HG03521 (cell line): Measurements from ENCODE around the gene IL21R.

ENCODE experiments used
- ATAC-seq: cut with Tn5 transposase; IDR thresholded peaks from one replicate; pipeline ENCODE4 v1.9.1; 2021; ENCODE audit warnings: mild to moderate bottlenecking, moderate library complexity; ENCODE audit not compliant: unreplicated experiment

IL21R gene

DNA sequence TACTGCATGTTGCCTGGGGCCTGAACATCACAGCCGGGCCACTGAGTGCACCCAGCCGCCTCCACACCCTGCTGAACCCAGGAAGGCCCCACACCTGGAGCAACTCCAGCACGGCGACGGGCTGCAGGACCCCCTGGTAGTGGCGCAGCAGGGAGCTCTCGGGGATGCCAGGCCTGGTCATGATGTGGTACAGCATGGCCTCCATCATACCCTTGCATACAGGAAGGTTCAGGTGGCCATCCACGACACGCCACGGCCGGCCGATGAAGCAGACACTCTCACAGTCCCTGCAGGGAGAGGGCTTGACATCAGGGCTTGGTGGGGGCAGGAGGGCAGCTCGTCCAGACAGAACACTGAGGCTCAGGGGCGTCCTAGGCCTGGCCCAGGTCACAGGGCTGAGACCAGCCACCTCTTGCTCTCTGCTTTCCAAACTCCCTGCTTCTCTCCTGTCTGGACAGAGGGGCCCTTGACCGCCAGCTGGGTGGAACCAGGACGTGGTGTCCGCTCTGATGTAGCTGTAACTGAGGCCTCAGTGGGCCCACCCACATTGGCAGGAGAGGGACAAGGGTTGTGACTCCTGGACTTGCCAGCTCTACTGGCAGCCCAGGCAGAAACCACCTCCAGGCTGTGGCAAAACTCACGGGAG lies 60.3 kb downstream of the IL21R start:
- ATAC-seq, result no peak

DNA sequence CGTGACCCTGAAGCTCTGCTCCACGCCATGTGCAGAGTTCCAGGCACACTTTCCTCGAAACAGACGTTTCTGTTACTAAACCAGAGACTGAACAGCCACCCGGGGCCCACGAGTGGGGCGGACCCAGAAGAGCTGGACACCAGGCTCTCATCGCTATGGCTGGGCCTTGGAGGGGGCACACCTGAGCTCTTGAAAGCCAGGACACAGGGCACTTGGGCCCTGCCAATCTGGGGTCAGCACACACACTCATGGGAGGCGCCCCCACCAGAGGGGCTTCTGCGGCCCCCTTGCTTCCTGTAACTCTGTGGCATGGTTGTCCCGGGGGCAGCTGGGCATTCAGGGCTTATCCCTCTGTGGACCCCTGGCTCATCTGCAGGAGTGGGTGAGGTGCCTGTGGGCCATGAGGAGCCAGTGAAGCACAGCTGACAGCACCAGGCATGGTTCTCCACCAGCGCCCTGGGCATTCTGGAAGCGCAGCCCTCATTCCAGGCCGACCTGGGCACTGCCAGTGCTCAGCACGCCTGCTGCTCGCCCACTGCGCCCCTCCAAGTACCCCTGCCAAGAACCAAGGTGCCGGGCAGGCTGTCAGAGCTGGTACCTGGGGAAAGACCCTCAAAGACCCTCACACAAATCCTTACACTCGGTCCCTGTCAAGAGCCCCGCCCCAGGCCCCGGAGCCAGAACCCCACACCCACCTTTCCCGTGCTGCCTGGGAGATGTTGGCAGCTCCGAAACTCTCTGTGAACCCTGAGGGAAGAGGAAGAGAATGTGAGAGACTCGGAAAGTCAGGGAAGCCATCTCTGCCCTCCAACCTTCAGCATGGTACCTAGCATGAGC lies 61.1 kb downstream of the IL21R start:
- ATAC-seq, result no peak

DNA sequence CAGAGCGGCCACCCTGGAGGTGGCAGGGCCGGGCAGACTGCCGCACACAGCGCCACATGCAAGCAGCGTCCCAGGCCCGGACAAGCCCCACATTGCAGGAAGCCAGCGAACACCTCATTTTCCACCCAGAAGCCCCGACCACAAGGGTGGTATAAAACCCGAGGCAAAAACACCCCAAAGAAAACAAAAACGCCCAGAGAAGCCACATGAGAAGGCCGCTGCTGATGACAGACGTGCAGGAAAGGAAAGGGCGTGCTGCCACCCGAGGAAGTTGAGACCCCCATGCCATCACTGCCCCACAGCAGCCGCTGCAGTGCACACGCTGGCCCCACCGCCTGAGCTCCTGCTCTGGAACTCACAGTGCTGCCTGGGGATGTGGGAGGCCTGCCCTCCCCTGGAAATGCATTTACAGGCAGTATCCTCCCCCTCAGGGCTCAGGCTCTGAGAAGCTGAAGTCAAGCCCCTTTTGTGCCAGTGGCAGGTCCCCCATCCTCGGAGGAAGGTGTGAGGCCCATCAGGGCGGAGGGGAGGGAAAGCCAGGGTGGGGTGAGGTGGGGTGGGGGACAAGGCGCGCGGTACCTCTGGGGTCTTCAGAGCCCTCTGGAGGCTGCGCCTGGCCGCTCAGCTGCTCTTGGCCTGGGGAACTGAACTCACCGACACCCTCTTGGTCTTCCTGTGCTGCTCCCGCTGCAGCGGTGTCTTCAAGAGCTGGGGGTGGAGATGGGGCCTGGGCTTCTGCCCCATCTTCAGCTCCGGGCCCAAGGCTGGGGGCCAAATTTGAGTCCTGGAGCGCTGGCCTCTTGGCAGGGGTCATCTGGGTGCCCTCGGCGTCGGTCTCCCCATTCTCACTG lies 62.0 kb downstream of the IL21R start:
- ATAC-seq, result no peak

DNA sequence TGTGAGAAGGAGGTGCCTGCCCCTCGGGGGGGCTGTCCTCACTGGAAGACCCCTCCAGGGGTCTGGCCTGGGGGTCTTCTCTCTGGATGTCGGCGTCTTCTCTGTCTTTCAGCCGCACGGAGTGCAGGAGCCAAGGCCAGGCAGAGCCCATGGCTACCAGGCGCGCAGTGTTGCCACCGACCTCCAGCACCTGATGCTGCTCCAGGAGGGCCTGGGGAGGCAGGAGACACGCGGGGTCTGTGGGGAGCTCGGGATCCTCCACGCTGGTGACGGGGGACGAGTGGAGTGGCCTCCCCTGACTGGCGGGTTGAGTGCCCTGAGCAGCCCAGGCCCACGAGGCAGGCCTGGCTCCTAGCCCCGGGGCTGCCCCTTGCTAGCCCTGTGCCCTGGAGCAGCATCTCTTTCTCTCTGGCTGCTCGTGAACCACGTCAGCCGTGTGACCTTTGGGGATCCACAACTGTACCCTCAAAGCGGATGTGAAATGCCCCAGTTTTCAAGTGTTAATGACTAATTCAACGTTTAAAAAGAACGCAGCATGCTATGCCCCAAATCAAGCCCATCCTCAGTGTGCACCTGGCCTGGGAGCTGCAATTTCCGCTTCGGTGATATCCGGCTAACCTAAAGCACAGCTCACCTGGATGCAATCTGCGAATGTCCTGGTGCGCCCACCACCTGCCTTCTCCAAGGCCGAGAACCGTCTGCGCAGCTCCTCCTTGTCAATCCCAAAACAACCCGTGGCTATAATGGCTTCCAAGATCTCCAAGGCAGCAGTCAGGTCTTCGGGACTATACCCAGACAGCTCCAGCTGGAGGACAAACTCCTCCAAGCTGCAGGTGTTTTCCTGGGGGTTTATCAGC lies 62.9 kb downstream of the IL21R start:
- ATAC-seq, result no peak

DNA sequence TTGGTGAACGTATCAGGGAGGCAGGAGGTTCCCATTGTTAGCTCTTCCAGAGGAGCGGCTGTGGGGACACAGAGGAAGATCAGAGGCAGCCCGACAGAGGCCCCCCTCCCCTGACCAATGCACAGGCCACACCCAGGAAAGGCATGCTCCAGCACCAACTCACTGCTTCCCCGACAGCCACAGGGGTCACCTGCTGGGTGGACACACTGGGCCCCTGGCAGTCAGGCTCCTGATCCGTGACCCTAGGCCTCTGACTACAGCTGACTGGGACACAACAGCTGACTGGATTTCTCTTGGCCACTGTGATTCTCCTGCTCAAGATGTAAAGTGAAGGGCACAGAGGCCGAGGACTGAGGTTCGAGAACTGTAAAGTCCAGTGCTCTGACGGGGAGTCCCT lies 63.5 kb downstream of the IL21R start:
- no peak for ATAC-seq

DNA sequence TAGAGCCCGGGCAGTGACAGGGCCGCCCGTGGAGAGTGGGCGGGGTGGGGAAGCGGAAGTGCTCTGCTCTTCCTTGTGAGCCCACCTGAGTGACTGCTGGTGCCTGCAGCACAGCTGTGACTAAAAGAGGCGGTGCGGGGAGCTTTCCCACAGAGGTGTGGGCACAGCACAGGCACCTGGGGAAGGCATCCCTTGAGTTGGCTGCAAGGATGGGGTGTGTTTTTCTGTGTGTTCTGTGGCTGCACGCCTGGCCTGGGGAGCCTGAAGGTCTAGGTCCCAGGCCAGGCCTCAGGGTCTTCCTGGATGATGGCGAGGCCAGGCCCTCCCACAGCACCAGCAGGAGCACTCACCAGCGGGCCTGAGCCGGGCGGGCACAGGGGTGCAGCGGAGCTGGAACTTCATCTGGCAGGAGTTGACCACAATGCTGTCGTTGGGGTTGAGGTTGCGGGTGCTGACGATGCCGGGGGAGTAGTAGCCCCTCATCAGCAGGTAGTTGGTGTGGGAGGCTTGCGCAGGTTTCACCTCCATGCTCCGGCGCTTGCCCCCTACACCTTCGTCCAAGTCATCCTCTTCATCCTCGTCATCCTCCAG lies 67.1 kb downstream of the IL21R start:
- no peak for ATAC-seq

DNA sequence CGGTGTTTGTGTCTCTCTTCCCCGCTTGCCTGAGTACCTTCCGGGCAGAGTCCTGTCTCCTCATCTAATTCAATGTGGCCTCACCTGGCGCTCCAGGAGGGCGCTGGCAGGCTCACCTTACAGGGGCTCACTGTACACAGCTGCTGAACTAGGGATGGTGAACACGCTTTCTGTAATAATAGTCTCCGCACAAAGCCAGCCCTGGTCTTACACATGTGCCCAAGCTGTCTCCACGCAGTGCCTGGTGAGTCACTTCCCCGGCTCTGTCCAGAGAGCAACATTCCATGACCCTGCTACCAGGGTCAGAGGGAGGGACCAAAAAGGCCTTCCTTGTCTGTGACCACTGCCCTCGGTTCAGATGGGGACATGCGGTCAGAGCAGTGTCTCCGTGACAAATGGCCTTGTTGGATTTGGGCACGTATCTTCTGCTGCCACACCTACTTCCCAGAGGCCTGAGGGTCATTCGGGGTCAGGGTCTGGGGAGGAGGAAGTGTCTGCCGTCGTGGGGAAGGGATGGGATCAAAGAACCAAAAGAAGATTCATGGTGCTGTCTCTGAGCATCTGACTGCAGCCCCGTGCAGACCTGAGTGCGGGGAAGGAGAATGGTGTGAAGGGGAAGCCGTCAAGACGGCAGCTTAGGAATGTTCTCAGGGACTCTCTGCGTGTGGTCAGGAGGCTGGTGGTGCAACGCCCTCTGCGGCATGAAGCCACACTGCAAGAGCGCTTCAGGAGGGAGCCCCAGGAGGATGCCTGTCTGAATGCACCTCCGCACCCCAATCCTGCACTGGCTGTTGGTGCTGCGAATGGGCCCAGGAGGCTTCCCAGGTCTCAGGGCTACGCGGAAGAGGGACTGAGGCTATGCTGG lies 68.8 kb downstream of the IL21R start:
- ATAC-seq, result no peak

DNA sequence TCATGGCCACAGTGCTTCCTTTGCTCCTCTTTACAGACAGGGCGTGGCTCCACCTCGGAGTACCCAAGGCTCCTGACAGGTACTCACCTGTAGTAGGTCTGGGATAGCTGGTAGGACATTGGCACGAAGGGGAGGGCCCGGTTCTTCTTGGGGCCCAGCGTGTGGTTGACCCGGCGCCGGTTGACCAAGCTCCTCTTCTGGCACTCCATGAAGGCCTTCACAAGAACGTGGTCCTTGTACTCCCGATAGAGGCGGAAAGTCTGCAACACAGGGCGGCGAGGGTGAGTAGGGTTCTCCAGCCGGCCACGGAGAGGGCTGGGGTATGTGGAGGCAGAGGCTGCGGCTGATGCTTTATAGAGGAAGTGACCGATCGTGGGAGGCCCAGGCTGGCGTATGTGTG lies 69.7 kb downstream of the IL21R start:
- no peak for ATAC-seq

DNA sequence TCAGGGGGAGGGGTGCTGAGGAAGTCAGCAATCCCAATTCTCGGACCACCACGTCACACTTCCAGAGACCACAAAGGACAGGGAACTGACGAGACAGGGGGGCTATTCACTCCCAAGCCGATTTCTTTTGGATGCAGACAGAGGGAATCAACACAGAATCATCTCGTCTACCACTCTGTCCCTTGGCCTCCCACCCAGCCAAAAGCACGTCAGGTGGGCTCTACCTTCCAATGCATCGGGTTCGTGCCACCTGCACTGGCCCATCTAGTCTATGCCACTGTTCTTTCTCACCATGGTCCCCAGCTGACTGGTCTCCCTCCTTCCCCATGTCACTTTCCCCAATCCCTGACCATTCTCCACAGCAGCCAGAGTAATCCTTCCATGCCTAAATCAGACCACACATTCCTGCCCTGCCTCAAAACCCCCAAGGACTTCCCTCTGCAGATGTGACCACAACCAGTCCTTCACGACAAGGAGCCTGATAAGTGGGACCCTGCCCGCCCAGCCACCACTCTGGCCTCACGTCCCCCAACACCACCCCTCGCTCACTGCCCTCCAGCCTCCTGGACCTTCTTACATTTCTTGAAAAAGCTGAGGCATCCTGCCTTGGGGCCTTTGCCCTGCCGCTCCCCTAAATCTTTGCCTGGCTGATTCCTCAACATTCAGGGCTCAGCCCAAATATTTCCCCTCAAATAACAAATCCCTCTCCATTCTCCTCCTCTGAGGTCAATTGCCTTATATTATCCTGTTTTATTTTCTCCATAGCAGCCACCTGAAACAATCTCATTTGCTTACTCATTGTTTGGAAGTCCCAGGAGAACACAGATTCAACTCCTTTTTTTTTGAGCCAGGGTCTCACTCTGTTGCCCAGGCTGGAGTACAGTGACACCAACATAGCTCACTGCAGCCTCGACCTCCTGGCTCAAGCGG lies 70.4 kb downstream of the IL21R start:
- no peak for ATAC-seq

DNA sequence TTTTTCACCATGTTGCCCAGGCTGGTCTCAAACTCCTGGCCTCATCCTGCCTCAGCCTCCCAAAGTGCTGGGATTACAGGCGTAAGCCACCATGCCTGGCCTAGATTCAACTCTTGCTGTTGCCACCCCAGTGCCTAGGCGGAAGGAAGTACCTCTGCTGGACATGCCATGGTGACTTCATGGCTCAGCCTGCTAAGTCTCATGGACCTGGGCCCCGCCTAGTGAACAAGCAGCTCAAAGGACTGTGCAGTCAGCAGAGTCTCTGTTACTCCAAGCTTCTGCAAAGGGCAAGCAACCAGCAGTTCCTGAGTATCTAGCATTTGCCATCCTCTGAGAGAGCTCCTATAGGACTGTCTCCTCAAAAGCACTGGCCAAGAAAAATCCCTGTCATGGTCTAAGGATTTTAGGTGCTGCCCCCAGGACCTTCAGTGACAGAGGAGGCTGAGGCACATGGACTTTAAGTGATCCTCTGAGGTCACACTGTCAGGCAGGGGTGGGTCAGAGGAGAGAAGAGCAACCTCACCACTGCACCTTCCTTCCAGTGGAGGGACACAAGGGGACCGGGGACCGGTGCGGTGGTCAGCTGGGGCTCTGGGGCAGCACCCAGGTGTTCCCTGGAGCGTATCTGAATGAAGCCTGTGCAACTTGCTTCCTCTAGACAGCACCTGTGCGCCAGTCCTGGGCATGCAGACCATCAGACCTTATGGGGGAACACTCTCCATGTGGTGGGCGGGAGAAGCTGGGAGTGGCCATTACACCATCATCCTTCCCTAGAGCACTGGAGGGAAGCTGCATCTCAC lies 71.3 kb downstream of the IL21R start:
- no peak for ATAC-seq

DNA sequence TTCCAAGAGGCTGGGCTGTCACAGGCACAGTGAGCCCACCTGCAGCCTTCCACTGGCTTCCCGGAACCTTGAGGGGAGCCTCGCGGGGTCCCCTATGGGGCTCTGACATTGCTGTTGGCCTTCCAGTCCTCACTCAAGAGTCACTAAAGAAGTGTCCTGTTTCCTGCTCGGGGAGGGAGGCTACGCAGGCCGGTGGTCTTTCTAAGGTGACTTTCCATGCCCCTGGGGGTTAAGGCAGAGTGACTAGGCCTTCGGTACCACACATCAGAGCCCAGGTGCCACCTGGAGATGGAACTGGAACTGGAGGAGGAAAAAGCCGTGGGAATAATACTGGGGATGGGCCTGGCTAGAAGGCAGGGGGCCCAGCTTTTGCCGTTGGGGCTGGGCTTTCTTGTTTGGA lies 72.1 kb downstream of the IL21R start:
- no peak for ATAC-seq

DNA sequence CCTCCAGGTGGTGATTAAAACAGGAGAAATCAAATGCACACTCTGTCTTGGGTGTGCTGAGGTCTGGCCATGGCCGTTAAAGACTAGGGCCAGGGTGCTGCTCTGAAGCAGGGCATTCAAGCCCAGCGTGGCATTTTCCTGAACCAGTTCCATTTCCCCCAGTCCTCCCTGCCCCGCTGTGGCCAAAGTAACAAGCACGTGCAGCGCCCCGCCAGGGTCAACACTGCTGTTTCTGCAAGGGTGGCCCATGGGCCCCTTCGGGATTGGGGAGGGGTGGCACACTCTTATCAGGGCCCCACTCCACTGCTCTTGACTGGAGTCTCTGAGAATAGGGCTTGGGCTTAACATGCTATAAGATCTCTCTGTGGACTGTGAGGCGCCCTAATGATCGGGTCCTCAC lies 72.9 kb downstream of the IL21R start:
- no peak for ATAC-seq

DNA sequence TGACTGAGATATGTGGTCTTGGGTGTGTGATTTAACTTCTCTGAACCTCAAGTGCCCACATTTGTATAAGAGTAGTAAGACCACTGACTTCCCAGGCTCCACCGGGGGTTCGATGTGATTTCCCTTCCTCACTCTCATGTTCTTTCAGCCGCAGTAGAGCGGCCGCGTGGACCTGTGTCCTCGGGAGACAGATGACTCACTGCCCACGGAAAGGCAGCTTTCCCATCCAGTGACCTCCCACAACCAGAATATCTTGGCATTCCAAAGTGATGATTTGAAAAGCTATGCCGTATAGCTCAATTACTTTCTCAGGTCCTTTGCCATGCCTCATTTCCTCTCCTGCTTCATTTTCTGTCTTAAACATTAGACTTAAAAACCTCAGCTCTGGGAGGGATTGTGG lies 73.6 kb downstream of the IL21R start:
- no peak for ATAC-seq

DNA sequence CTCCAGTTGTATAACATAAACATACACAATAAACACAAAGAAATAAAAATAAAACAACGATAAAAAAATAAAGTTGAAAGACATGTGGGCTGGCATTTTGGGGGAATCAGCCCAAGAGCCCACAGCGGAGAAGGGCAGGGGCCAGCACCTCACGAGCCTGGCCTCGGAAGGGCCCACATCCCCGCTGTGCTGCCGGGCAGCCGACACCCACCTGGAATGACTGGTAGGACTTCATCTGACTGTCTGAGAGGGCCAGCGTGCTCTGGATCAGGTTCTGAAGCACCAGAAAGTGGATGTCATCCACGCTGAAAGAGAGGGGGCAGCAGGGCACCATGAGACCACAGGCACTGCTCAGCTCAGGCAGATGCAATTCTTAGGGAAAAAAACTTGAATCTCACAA lies 74.3 kb downstream of the IL21R start:
- ATAC-seq, result no peak

DNA sequence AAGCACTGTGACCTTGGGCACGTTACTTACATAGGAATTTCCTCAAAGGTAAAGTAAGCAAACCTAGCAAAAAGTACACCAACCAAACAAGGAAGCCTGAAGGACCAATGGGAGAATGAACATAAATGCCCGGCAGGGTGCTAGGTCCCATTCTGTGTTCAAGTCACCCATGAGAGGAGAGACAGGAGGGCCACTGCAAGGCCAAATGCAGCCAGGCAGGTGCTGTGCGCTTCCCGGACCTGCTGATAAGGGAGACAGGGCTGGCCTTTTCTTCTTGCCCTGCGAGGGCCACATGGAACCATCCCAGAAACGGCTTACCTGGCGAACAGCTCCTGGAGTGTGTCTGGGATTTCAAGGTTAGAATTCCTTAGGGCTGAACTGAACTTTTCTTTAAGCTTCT lies 78.8 kb downstream of the IL21R start:
- no peak for ATAC-seq

DNA sequence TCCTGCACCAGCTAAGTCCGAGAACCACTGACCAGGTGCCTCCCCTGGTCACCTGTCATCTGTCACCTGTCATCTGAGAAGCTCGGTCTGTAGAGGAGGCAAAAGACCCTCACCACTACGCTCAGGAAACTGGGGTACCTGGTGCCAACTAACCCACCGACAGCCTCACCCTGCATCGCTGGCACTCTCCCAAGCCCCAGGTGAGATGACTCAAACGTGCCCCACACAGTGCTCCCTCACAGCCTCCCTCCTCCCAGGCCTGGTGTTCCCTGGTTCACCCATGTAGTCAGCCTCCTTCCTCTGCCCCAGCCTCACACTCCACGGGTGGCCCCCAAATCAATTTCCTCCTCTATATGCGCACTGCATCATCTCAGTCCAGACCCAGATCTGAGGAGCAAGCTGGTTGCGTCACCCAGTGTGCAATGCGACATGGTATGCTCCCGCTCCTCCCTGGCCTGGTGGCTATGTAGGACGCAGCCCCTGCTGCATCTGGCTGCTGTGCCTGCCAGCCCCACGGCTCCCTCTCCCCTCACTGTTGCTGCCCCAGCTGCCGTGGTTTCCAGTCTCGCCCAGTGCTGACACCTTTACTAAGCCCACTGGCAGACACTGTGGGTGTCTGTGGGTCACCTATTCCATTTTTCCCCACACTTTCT lies 79.4 kb downstream of the IL21R start:
- ATAC-seq, result no peak
